ENCODE results near the gene ZNF580.

- TF ChIP-seq CTCF (IDR thresholded peaks at IDR 0.05) = no peak
- no peak for TF ChIP-seq POLR2A (IDR thresholded peaks at IDR 0.05)
These were observed 41.3 kb upstream of the ZNF580 start, which contains the start of gene FIZ1 for GRCh38 chr19:55599468-55599841.

Data from uterus (tissue), 2 donors.